GM18498 (cell line): ENCODE data around the gene VAV2.

Experiments
- ATAC-seq: cut with Tn5 transposase; IDR thresholded peaks from one replicate; pipeline ENCODE4 v1.9.1; 2021; ENCODE audit warnings: mild to moderate bottlenecking, moderate library complexity; ENCODE audit not compliant: unreplicated experiment

VAV2 gene

DNA sequence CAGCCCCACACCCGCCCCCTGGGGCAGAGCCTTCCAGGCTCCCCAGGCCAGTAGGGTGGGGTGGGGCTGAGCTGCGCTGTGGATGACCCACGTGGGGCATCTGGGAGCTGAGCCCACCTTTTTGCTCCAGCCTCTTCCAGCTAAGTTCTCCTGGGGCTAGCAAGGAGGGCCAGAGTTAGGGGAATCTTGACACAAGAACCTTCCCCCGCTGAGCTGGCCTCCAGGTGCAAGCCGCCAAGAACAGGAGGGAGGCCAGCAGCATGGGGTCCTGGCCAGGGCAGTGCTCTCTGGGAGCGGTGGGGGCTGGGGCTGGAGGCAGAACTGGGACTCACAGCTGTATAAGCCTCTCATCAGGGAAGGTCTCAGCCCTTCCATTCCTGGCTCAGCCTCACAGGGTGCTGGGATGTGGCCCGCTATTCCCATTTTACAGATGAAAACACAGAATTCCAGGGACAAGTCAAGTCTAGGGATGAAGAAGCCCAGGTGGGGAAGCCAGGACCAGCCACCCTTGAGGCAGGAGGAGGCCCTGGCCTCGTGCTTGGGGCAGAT, 275.5 kb downstream of the VAV2 start:
- ATAC-seq = no peak

GRCh38 chr9:133715866-133716563, 276.1 kb downstream of the VAV2 start:
- no peak for ATAC-seq

DNA sequence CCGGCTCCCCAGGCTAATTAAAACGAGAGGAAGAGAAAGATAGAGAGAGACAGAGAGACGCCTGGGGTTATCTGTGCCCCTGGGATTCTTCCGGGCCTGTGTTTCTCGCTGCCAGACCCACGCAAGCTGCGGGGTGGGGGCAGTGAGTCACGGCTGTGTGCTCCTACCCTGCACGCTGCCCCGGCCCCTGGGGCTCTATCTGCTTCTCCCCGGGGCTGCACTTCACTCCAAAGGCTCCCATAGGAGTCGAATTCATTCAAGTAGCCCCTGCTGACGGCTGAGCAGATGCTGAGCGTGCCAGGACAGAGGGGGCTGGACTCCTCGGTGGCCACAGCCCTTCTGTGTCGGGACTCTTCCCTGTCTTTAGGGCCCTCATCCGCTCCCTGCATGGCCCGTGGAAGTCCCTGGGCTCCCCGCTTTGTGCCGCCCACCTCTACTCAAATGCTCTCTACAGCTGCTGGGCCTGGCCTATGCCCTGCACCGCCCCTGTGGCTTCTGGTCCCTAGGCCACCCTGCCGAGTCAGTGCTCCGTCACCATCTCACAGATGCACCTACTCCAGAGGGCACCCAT, 276.7 kb downstream of the VAV2 start:
- no peak for ATAC-seq

DNA sequence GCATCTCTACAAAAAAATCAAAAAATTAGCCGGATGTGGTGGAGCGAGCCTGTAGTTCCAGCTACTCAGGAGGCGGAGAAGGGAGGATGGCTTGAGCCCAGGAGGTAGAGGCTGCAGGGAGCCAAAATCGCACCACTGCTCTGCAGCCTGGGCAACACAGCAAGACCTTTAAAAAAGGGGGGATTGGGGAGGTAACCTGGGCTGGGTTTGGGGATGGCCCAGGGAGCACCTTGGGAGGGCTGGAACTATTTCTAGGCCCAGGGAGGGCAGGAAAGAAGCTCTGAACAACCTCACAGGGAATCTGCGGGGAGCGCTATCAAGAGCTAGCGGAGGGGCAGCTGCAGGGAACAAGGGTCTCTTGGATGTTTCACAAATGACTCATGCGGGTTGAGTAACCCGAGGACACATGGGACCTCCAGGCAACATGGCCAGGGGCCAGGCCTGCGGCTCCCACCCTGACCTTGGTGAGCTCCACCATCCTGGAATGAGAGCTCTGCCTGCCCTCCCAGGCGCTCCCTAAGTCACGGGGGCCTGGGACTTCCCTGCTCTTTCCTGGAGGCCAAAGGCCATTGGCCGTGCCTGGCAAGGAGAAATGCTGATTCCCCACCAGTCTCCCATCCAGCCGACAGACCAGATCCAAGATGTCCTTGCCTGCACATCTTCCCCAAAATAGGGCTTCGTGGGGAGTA, 277.4 kb downstream of the VAV2 start:
- ATAC-seq = no peak

DNA sequence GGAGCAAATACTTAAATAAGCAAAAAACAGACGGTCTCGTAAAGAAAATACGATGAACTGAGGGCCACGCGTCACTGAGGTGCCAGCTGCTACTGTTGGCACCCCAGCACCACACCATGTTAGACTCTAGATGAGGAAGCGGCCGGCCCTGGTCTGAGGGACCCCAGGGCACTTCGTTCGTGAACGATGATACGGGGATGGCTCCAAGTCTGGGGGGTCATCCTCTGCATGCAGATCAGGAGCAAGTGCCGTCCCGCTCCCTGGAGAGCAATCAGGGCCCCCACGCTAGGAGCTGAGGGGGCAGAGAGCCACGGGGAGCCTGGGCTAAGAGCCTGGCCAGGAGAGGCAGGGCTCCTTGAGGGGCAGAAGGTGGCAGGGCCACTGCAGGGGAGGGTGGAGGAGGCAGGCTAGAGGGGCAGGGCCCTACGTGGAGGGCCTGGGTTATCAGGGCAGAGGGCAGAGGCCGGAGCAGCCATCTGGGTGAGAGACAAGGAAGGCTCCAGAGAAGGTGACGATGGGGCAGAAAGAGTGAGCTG, 278.1 kb downstream of the VAV2 start:
- ATAC-seq = no peak

GRCh38 chr9:133713150-133713959, 278.8 kb downstream of the VAV2 start:
- no peak for ATAC-seq

- no peak for ATAC-seq
Measured at GRCh38 chr9:133712221-133713100, 279.7 kb downstream of the VAV2 start.
